IMR-90 (cell line): Measurements from ENCODE around the gene ARPIN. TPM values are rescaled to one million over a fixed set of nuclear protein-coding genes. Genes with fewer than 3 reads are reported as not detected.

Experiments
- ATAC-seq: fragments of 200-7000 bp; cut with Tn5 transposase; 2 replicates; pipeline ENCODE4 v1.9.1; 2020; ENCODE audit warnings: low read depth, mild to moderate bottlenecking, moderate library complexity
- BruUV-seq: library from RNA; stranded (reverse); fragments of 400-500 nt; replicated peaks from 2 replicates; lab custom pipeline; 2021; lab: Mats Ljungman, UMichigan
- CTCF ChIA-PET: fragments of 300-600 bp; formaldehyde crosslinking; extraction: SDS; loops from one replicate; lab custom pipeline; 2021; ENCODE audit warnings: antibody characterized with exemption; lab: Yijun Ruan, JAX
- POLR2A ChIA-PET: fragments of 300-600 bp; sonication (Branson Sonifier 250); formaldehyde crosslinking; loops from one replicate; lab custom pipeline; 2022; ENCODE audit warnings: antibody characterized with exemption; ENCODE audit not compliant: unreplicated experiment; lab: Charles Lee
- DNase-seq: peaks from one replicate; pipeline ENCODE4 v3.0.0; 2013
- H2AFZ ChIP-seq: replicated peaks from 2 replicates; pipeline ENCODE3; 2013; ENCODE audit warnings: low read length, mild to moderate bottlenecking; ENCODE audit not compliant: poor library complexity
- H2AK5ac ChIP-seq: 2 replicates; pipeline ENCODE4 v1.6.1; 2013; ENCODE audit warnings: low read depth, low read length, inconsistent platforms
- H2AK9ac ChIP-seq: replicated peaks from 2 replicates; pipeline ENCODE3; 2013; ENCODE audit warnings: mild to moderate bottlenecking, low read depth, low read length, moderate library complexity; ENCODE audit not compliant: poor library complexity
- H2BK120ac ChIP-seq: 2 replicates; pipeline ENCODE4 v1.6.1; 2013; ENCODE audit warnings: low read depth, low read length, inconsistent platforms
- H2BK15ac ChIP-seq: 3 replicates; pipeline ENCODE4 v1.6.1; 2013; ENCODE audit warnings: low read depth, low read length, inconsistent platforms
- H2BK20ac ChIP-seq: 2 replicates; pipeline ENCODE4 v1.6.1; 2013; ENCODE audit warnings: low read depth, mild to moderate bottlenecking, inconsistent platforms, low read length, moderate library complexity
- H2BK5ac ChIP-seq: 2 replicates; pipeline ENCODE4 v1.6.1; 2013; ENCODE audit warnings: mild to moderate bottlenecking, low read depth, low read length, inconsistent platforms; ENCODE audit not compliant: poor library complexity, severe bottlenecking
- H3K14ac ChIP-seq: replicated peaks from 2 replicates; pipeline ENCODE4 v1.6.1; 2013; ENCODE audit warnings: low read depth, low read length, inconsistent platforms
- H3K18ac ChIP-seq: 2 replicates; pipeline ENCODE4 v1.6.1; 2013; ENCODE audit warnings: low read depth, low read length, control low read depth
- H3K23ac ChIP-seq: 2 replicates; pipeline ENCODE4 v1.6.1; 2013; ENCODE audit warnings: low read depth, low read length, inconsistent platforms
- H3K27ac ChIP-seq: 2 replicates; pipeline ENCODE4 v1.5.1; 2013; ENCODE audit warnings: mild to moderate bottlenecking, control low read depth, low read length; ENCODE audit not compliant: insufficient read depth
- H3K27me3 ChIP-seq: 2 replicates; pipeline ENCODE4 v1.6.1; 2013; ENCODE audit warnings: low read length; ENCODE audit not compliant: control insufficient read depth, insufficient read depth
- H3K36me3 ChIP-seq: 2 replicates; pipeline ENCODE4 v1.6.1; 2013; ENCODE audit warnings: low read length, mixed read lengths; ENCODE audit not compliant: control insufficient read depth, insufficient read depth
- H3K4ac ChIP-seq: 2 replicates; pipeline ENCODE4 v1.6.1; 2013; ENCODE audit warnings: low read depth, low read length, inconsistent platforms
- H3K4me1 ChIP-seq: 2 replicates; pipeline ENCODE4 v1.6.1; 2013; ENCODE audit warnings: low read length, mixed read lengths; ENCODE audit not compliant: control insufficient read depth, insufficient read depth
- H3K4me2 ChIP-seq: 2 replicates; pipeline ENCODE4 v1.6.1; 2013; ENCODE audit warnings: low read depth, mild to moderate bottlenecking, control low read depth, low read length, moderate library complexity
- H3K4me3 ChIP-seq: 2 replicates; pipeline ENCODE4 v1.5.1; 2013; ENCODE audit warnings: low read depth, mild to moderate bottlenecking, control low read depth, low read length, moderate library complexity; ENCODE audit not compliant: insufficient read depth
- H3K56ac ChIP-seq: 2 replicates; pipeline ENCODE4 v1.6.1; 2013; ENCODE audit warnings: low read length, inconsistent platforms; ENCODE audit not compliant: insufficient read depth; ENCODE audit errors: extremely low read depth
- H3K79me1 ChIP-seq, 2 experiments: 2 replicates each; pipeline ENCODE4 v1.6.1; 2013; ENCODE audit warnings: low read length in 2 of 2, inconsistent platforms in 1 of 2, low read depth in 1 of 2
- H3K9ac ChIP-seq: 2 replicates; pipeline ENCODE4 v1.6.1; 2013; ENCODE audit warnings: low read depth, low read length, control low read depth
- H3K9me1 ChIP-seq: 2 replicates; pipeline ENCODE4 v1.6.1; 2013; ENCODE audit warnings: low read length, inconsistent platforms; ENCODE audit not compliant: insufficient read depth
- H3K9me3 ChIP-seq: 2 replicates; pipeline ENCODE4 v1.6.1; 2013; ENCODE audit warnings: low read length; ENCODE audit not compliant: control insufficient read depth, insufficient read depth
- H4K20me1 ChIP-seq: 2 replicates; pipeline ENCODE4 v1.6.1; 2013; ENCODE audit warnings: low read length, inconsistent platforms; ENCODE audit not compliant: insufficient read depth
- H4K5ac ChIP-seq: 2 replicates; pipeline ENCODE4 v1.6.1; 2013; ENCODE audit warnings: mild to moderate bottlenecking, low read depth, low read length, control low read depth
- H4K8ac ChIP-seq, 2 experiments: 2 replicates each; pipeline ENCODE4 v1.6.1; 2013; ENCODE audit warnings: low read depth in 2 of 2, low read length in 2 of 2, control low read depth in 1 of 2, inconsistent platforms in 1 of 2
- H4K91ac ChIP-seq: 2 replicates; pipeline ENCODE4 v1.6.1; 2013; ENCODE audit warnings: low read depth, low read length, inconsistent platforms; ENCODE audit not compliant: insufficient read depth
- BHLHE40 ChIP-seq: fragments of 150-350 bp; IDR thresholded peaks from 2 replicates; pipeline ENCODE4 v1.6.1; 2016; ENCODE audit warnings: mild to moderate bottlenecking, low read depth, low read length
- CEBPB ChIP-seq: IDR thresholded peaks from 2 replicates; pipeline ENCODE4 v1.6.1; 2012; ENCODE audit warnings: low read depth, low read length, improper control_type of control experiment
- CHD1 ChIP-seq: IDR thresholded peaks from 2 replicates; pipeline ENCODE4 v1.6.1; 2012; ENCODE audit warnings: low read depth, low read length, improper control_type of control experiment
- FOS ChIP-seq: fragments of 150-350 bp; IDR thresholded peaks from 2 replicates; pipeline ENCODE4 v1.6.1; 2016; ENCODE audit warnings: low read depth, low read length
- MAFK ChIP-seq: IDR thresholded peaks from 2 replicates; pipeline ENCODE4 v1.6.1; 2012; ENCODE audit warnings: low read depth, low read length, improper control_type of control experiment
- MAZ ChIP-seq: IDR thresholded peaks from 2 replicates; pipeline ENCODE4 v1.6.1; 2012; ENCODE audit warnings: low read depth, mild to moderate bottlenecking, low read length, improper control_type of control experiment, moderate library complexity, borderline replicate concordance
- MXI1 ChIP-seq: IDR thresholded peaks from 2 replicates; pipeline ENCODE4 v1.6.1; 2012; ENCODE audit warnings: low read depth, mild to moderate bottlenecking, low read length, moderate library complexity, borderline replicate concordance
- NFE2L2 ChIP-seq: fragments of 150-350 bp; IDR thresholded peaks from 2 replicates; pipeline ENCODE4 v1.6.1; 2016; ENCODE audit warnings: low read depth, mild to moderate bottlenecking, low read length
- POLR2A ChIP-seq: IDR thresholded peaks from 2 replicates; pipeline ENCODE4 v1.6.1; 2012; ENCODE audit warnings: mild to moderate bottlenecking, low read depth, low read length
- RAD21 ChIP-seq: IDR thresholded peaks from 2 replicates; pipeline ENCODE4 v1.6.1; 2012; ENCODE audit warnings: low read length, improper control_type of control experiment
- RFX5 ChIP-seq: IDR thresholded peaks from 2 replicates; pipeline ENCODE4 v1.8.0; 2012; ENCODE audit warnings: low read depth, mild to moderate bottlenecking, low read length, moderate library complexity
- SMC3 ChIP-seq: fragments of 150-350 bp; IDR thresholded peaks from 2 replicates; pipeline ENCODE4 v1.6.1; 2016; ENCODE audit warnings: low read depth, mild to moderate bottlenecking, antibody characterized with exemption, low read length, moderate library complexity
- WGBS, 2 experiments: methylation state at CpG; one replicate each; pipeline versions ENCODE4 v1.1.5 to v1.1.7; 2013; ENCODE audit warnings: missing lambda C conversion rate in 2 of 2; ENCODE audit not compliant: insufficient read length in 1 of 2; ENCODE audit errors: extremely low coverage in 2 of 2; 5-methylcytosine and 5-hydroxymethylcytosine counted together
- dilution Hi-C: fragments of 300-500 bp; cut with HindIII; formaldehyde crosslinking; loops from one replicate; pipeline ENCODE4 v1.14.3; 2018; ENCODE audit warnings: low sequenced_read_pairs; ENCODE audit not compliant: unreplicated experiment
- in situ Hi-C: fragments of 300-500 bp; cut with MboI; formaldehyde crosslinking; loops from 3 replicates; pipeline ENCODE4 v1.14.3; 2019; ENCODE audit warnings: low sequenced_read_pairs, inconsistent platforms, mixed read lengths
- intact Hi-C: fragments of 100-400 bp; cut with micrococcal nuclease; formaldehyde crosslinking; loops from 2 replicates; pipeline ENCODE4 v1.10.0; 2022
- polyA plus RNA-seq, 3 experiments: library from polyadenylated mRNA; depleted of rRNA; stranded (reverse); fragments of >200 nt; gene quantifications; 2 replicates each; pipeline ENCODE4 v1.2.3, GENCODE V29; 2012; ENCODE audit warnings: low replicate concordance in 1 of 3
- total RNA-seq: library from RNA; depleted of rRNA; stranded (reverse); fragments of >200 nt; gene quantifications from 2 replicates; pipeline ENCODE4 v1.2.3, GENCODE V29; 2012
- TF ChIP-seq, protein P1 (sequence below): conservative IDR thresholded peaks from 2 replicates; pipeline ENCODE4 v1.5.1; 2012; ENCODE audit warnings: mild to moderate bottlenecking, low read depth, low read length, improper control_type of control experiment
- TF ChIP-seq, protein P2 (sequence below): fragments of 150-350 bp; IDR thresholded peaks from 2 replicates; pipeline ENCODE4 v1.6.1; 2016; ENCODE audit warnings: low read depth, mild to moderate bottlenecking, low read length, moderate library complexity, borderline replicate concordance

Gene ARPIN
- total and polyA plus RNA-seq, 2 of the 4 experiments (the other 2 are of a cell fraction), result 3.9 to 8.8 TPM

DNA sequence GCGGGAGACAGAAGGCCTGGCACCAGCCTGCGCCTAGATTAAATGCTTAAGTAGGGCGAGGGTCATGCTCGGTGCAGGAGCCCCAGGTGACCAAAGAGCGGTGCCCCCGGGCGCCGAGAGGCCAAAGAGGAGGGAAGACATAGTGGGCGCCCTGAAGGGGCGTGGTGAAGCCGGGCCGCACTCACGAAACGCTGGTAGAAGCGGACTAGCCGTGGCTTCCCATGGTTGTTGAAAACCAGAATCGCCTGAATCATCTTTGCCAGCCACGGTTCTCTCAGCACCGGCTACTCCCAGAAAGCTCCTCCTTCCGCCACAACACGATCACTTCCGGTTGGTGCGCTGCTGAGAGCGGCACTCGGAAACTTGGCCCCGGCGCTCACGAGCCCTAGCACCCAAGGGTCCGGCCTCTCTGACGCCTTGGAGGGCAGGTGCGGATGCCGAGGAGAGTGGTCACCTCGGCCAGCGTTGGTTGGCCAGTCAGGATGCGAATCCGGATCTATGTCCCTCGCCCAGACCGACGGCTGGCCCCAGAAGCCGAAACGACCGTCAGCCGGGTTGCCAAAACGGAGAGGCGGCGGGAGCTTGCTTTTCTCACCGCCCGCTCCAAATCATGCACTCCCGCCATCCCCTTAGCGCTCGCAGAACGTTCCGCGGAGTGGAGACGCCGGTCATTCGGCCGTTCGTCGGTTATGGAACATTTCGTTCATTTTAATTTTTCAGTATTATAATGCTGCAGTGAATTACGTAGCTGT, 18.9 kb downstream of the ARPIN start, which contains the start of gene AP3S2:
Gene AP3S2 (minus strand): TSS at position 299 of the 752 bp plus-strand sequence. CDS start 45 bp downstream, at position 254.
- H3K9me1 ChIP-seq, result no peaks in the 10 kb centered on the region
- H4K20me1 ChIP-seq, result no peaks in the 10 kb centered on the region
- H3K4me2 ChIP-seq, result peak within 1 kb of the TSS; percentile 81
- peak within 1 kb of the TSS; percentile 68 for H2BK5ac ChIP-seq
- POLR2A ChIA-PET, result interaction anchor here (0.5 to 0.9 kb wide), 3 partner anchors 19 to 79 kb away, joined by 3 to 8 read pairs (median 5); no protein-coding TSS in a partner anchor
- peak within 1 kb of the TSS; percentile 88 for H3K4ac ChIP-seq
- peak within 1 kb of the TSS; percentile 74 for H3K27ac ChIP-seq
- H3K18ac ChIP-seq, result no peak within 1 kb of the TSS
- H3K23ac ChIP-seq, result peak within 1 kb of the TSS; percentile 92
- H2BK120ac ChIP-seq, result peak within 1 kb of the TSS; percentile 51
- peak within 1 kb of the TSS; percentile 41; the same call in 1 of the 2 replicates for H2AK5ac ChIP-seq
- H4K5ac ChIP-seq, result peak within 1 kb of the TSS; percentile 49
- dilution Hi-C loops (no loop called here), in situ Hi-C loops (loop anchor here (10.0 kb wide), 1 partner anchor 331 kb away; no protein-coding TSS in a partner anchor), intact Hi-C loops (loop anchor here (1.0 to 5.0 kb wide), 3 partner anchors 107 to 338 kb away; partner anchors contain the start of genes CIB1, GDPGP1 and ZNF710)
- no peak within 1 kb of the TSS for H2BK20ac ChIP-seq
- peaks cover 10 to 25% of the 10 kb centered on the region in 2 experiments; a peak in 3 of 4 replicates for H3K79me1 ChIP-seq
- BruUV-seq, result no TSS peak
- no peak within 1 kb of the TSS for H2BK15ac ChIP-seq
- peak within 1 kb of the TSS; percentile 73 to 89 for H4K8ac ChIP-seq
- peak; percentile 94 for DNase-seq
- H3K56ac ChIP-seq, result peak within 1 kb of the TSS; percentile 85
- H2AK9ac ChIP-seq, result peak within 1 kb of the TSS; percentile 89
- peak within 1 kb of the TSS; percentile 93 for H3K14ac ChIP-seq
- no peaks in the 10 kb centered on the region; the same call in 1 of the 2 replicates for H3K36me3 ChIP-seq
- peak within 1 kb of the TSS; percentile 62 for H4K91ac ChIP-seq
- H3K27me3 ChIP-seq, result no peaks in the 10 kb centered on the region
- 1% methylated on average over 37 of the region's 62 CpGs; no CpG with 5 or more reads in 1 of the 2 experiments for WGBS, 2 experiments
- H3K4me3 ChIP-seq, result peak within 1 kb of the TSS; percentile 77
- H3K9ac ChIP-seq, result peak within 1 kb of the TSS; percentile 88
- peak within 1 kb of the TSS; percentile 98 for H2AFZ ChIP-seq
- peak; percentile 96 for ATAC-seq
- no peaks in the 10 kb centered on the region for H3K4me1 ChIP-seq
- no peaks in the 10 kb centered on the region for H3K9me3 ChIP-seq
- CTCF ChIA-PET, result interaction anchor here (1.0 kb wide), 1 partner anchor 133 kb away, joined by 4 read pairs; no protein-coding TSS in a partner anchor
- TF ChIP-seq SMC3 (no peak), RAD21 (peak; percentile 30; the same call in 1 of the 2 replicates), BHLHE40 (peak; percentile 83), NFE2L2 (no peak; the same call in 1 of the 2 replicates), MAFK (no peak; the same call in 1 of the 2 replicates), MAZ (peak; percentile 81; the same call in 1 of the 2 replicates), CEBPB (no peak), FOS (0 out of 2 replicates have a peak, but pooled peaks have one; percentile 4), MXI1 (peak; percentile 52; the same call in 1 of the 2 replicates), RFX5 (no peak), POLR2A (peak; percentile 75; the same call in 1 of the 2 replicates), CHD1 (peak; percentile 93; the same call in 1 of the 2 replicates)
- TF ChIP-seq, protein P1, sequence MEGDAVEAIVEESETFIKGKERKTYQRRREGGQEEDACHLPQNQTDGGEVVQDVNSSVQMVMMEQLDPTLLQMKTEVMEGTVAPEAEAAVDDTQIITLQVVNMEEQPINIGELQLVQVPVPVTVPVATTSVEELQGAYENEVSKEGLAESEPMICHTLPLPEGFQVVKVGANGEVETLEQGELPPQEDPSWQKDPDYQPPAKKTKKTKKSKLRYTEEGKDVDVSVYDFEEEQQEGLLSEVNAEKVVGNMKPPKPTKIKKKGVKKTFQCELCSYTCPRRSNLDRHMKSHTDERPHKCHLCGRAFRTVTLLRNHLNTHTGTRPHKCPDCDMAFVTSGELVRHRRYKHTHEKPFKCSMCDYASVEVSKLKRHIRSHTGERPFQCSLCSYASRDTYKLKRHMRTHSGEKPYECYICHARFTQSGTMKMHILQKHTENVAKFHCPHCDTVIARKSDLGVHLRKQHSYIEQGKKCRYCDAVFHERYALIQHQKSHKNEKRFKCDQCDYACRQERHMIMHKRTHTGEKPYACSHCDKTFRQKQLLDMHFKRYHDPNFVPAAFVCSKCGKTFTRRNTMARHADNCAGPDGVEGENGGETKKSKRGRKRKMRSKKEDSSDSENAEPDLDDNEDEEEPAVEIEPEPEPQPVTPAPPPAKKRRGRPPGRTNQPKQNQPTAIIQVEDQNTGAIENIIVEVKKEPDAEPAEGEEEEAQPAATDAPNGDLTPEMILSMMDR, result no peak
- TF ChIP-seq, protein P2, sequence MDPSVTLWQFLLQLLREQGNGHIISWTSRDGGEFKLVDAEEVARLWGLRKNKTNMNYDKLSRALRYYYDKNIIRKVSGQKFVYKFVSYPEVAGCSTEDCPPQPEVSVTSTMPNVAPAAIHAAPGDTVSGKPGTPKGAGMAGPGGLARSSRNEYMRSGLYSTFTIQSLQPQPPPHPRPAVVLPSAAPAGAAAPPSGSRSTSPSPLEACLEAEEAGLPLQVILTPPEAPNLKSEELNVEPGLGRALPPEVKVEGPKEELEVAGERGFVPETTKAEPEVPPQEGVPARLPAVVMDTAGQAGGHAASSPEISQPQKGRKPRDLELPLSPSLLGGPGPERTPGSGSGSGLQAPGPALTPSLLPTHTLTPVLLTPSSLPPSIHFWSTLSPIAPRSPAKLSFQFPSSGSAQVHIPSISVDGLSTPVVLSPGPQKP, result 0 out of 2 replicates have a peak, but pooled peaks have one; percentile 55
